GM19025 (cell line): ENCODE measurements around the gene LGALS7B.
"Not testable (repeated sequence)": the region's sequence is repeated elsewhere in the genome, so short reads cannot be mapped to it uniquely, and the experiment has no call there.

Experiments
- ATAC-seq: cut with Tn5 transposase; IDR thresholded peaks from one replicate; pipeline ENCODE4 v1.9.1; 2021; ENCODE audit warnings: mild to moderate bottlenecking, low read depth, moderate library complexity; ENCODE audit not compliant: unreplicated experiment

Gene LGALS7B

GRCh38 chr19:38769635-38770211, 19.3 kb upstream of the LGALS7B start:
- peak; percentile 71 for ATAC-seq

GRCh38 chr19:38770228-38770948, 18.6 kb upstream of the LGALS7B start:
- not testable (repeated sequence) for ATAC-seq

GRCh38 chr19:38770949-38771275, 18.1 kb upstream of the LGALS7B start:
- not testable (repeated sequence) for ATAC-seq

- not testable (repeated sequence) for ATAC-seq
Measured at GRCh38 chr19:38771569-38771968, 17.4 kb upstream of the LGALS7B start.

- no peak for ATAC-seq
Measured at GRCh38 chr19:38773469-38774177, 15.4 kb upstream of the LGALS7B start, which contains the start of gene LGALS7. TSS of gene LGALS7 (minus strand) at chr19:38773517. CDS start at chr19:38773492, 25 bp downstream.

GRCh38 chr19:38774181-38774950, 14.6 kb upstream of the LGALS7B start:
- no peak for ATAC-seq

GRCh38 chr19:38778733-38779132, 10.3 kb upstream of the LGALS7B start:
- ATAC-seq, result no peak

GRCh38 chr19:38780443-38780842, 8.6 kb upstream of the LGALS7B start:
- ATAC-seq, result no peak

GRCh38 chr19:38781058-38781457, 7.9 kb upstream of the LGALS7B start:
- no peak for ATAC-seq

- not testable (repeated sequence) for ATAC-seq
Measured at GRCh38 chr19:38782212-38782611, 6.8 kb upstream of the LGALS7B start.

- no peak for ATAC-seq
Measured at GRCh38 chr19:38784224-38784623, 4.8 kb upstream of the LGALS7B start.

GRCh38 chr19:38785187-38785699, 3.8 kb upstream of the LGALS7B start:
- no peak for ATAC-seq

GRCh38 chr19:38786061-38786460, 2.9 kb upstream of the LGALS7B start:
- not testable (repeated sequence) for ATAC-seq

GRCh38 chr19:38786572-38787265, 2.3 kb upstream of the LGALS7B start:
- no peak for ATAC-seq

GRCh38 chr19:38790507-38791403, 1.8 kb downstream of the LGALS7B start:
- not testable (repeated sequence) for ATAC-seq

- not testable (repeated sequence) for ATAC-seq
Measured at GRCh38 chr19:38791451-38792064, 2.6 kb downstream of the LGALS7B start.

GRCh38 chr19:38792250-38793111, 3.5 kb downstream of the LGALS7B start:
- ATAC-seq, result no peak

GRCh38 chr19:38793177-38793576, 4.2 kb downstream of the LGALS7B start:
- ATAC-seq, result no peak
